H9 (cell line): ENCODE results near the gene YKT6. TPM values are rescaled to one million over a fixed set of nuclear protein-coding genes. Genes with fewer than 3 reads are reported as not detected.

Experiments
- DNase-seq: peaks from one replicate; pipeline ENCODE4 v3.0.0-alpha.2; 2017
- H2AFZ ChIP-seq: one replicate; pipeline ENCODE4 v1.6.1; 2013; ENCODE audit warnings: mild to moderate bottlenecking, low read length, control low read depth, moderate library complexity
- H2AK5ac ChIP-seq: 2 replicates; pipeline ENCODE4 v1.6.1; 2013; ENCODE audit warnings: low read length, control low read depth, mixed read lengths; ENCODE audit not compliant: insufficient read length
- H2BK120ac ChIP-seq: one replicate; pipeline ENCODE4 v1.6.1; 2013; ENCODE audit warnings: low read depth, mild to moderate bottlenecking, low read length, control low read depth, inconsistent platforms; ENCODE audit not compliant: poor library complexity, severe bottlenecking
- H2BK12ac ChIP-seq: 2 replicates; pipeline ENCODE4 v1.6.1; 2013; ENCODE audit warnings: low read length, control low read depth, mixed read lengths, low read depth; ENCODE audit not compliant: insufficient read length
- H2BK15ac ChIP-seq: 2 replicates; pipeline ENCODE4 v1.6.1; 2013; ENCODE audit warnings: low read depth, low read length, control low read depth
- H2BK20ac ChIP-seq: one replicate; pipeline ENCODE4 v1.6.1; 2013; ENCODE audit warnings: low read depth, mild to moderate bottlenecking, low read length, control low read depth, inconsistent platforms; ENCODE audit not compliant: poor library complexity, severe bottlenecking
- H2BK5ac ChIP-seq: 2 replicates; pipeline ENCODE4 v1.6.1; 2013; ENCODE audit warnings: low read length, control low read depth, mixed read lengths; ENCODE audit not compliant: insufficient read length
- H3K14ac ChIP-seq: 2 replicates; pipeline ENCODE4 v1.6.1; 2013; ENCODE audit warnings: low read length, control low read depth; ENCODE audit not compliant: insufficient read depth
- H3K18ac ChIP-seq: 2 replicates; pipeline ENCODE4 v1.6.1; 2013; ENCODE audit warnings: low read depth, mild to moderate bottlenecking, mixed read lengths, low read length, control low read depth; ENCODE audit not compliant: insufficient read length
- H3K23ac ChIP-seq: 2 replicates; pipeline ENCODE4 v1.6.1; 2013; ENCODE audit warnings: low read length, control low read depth, mixed read lengths, low read depth; ENCODE audit not compliant: insufficient read length
- H3K23me2 ChIP-seq: 2 replicates; pipeline ENCODE4 v1.6.1; 2013; ENCODE audit warnings: low read depth, mild to moderate bottlenecking, mixed read lengths, low read length, control low read depth; ENCODE audit not compliant: insufficient read length, poor library complexity, severe bottlenecking
- H3K27ac ChIP-seq: 2 replicates; pipeline ENCODE4 v1.5.1; 2013; ENCODE audit warnings: low read length, control low read depth, mixed read lengths, low read depth; ENCODE audit not compliant: insufficient read length
- H3K27me3 ChIP-seq: 2 replicates; pipeline ENCODE4 v1.6.1; 2013; ENCODE audit warnings: low read length, control low read depth, inconsistent platforms; ENCODE audit not compliant: insufficient read depth
- H3K4ac ChIP-seq: 2 replicates; pipeline ENCODE4 v1.6.1; 2013; ENCODE audit warnings: low read depth, mild to moderate bottlenecking, control low read depth, inconsistent platforms, low read length, moderate library complexity
- H3K4me1 ChIP-seq: 2 replicates; pipeline ENCODE4 v1.6.1; 2013; ENCODE audit warnings: low read length, control low read depth, inconsistent platforms; ENCODE audit not compliant: insufficient read depth
- H3K4me2 ChIP-seq: 2 replicates; pipeline ENCODE4 v1.6.1; 2013; ENCODE audit warnings: low read length, control low read depth, mixed read lengths; ENCODE audit not compliant: insufficient read length, insufficient read depth
- H3K56ac ChIP-seq: 2 replicates; pipeline ENCODE4 v1.6.1; 2013; ENCODE audit warnings: low read depth, mild to moderate bottlenecking, mixed read lengths, low read length, control low read depth; ENCODE audit not compliant: insufficient read length
- H3K79me1 ChIP-seq: 2 replicates; pipeline ENCODE4 v1.6.1; 2013; ENCODE audit warnings: low read depth, mild to moderate bottlenecking, moderate library complexity, low read length, control low read depth, inconsistent platforms; ENCODE audit not compliant: insufficient read depth, poor library complexity, severe bottlenecking
- H3K79me2 ChIP-seq: 2 replicates; pipeline ENCODE4 v1.6.1; 2013; ENCODE audit warnings: low read length, control low read depth, inconsistent platforms; ENCODE audit not compliant: insufficient read depth
- H3K9ac ChIP-seq: 2 replicates; pipeline ENCODE4 v1.6.1; 2013; ENCODE audit warnings: low read length, control low read depth, mixed read lengths; ENCODE audit not compliant: insufficient read length; ENCODE audit errors: extremely low read depth
- H3K9me3 ChIP-seq: one replicate; pipeline ENCODE4 v1.6.1; 2013; ENCODE audit warnings: low read depth, low read length, inconsistent platforms; ENCODE audit not compliant: control insufficient read depth
- H3T11ph ChIP-seq: one replicate; pipeline ENCODE4 v1.6.1; 2013; ENCODE audit warnings: mild to moderate bottlenecking, low read length, control low read depth, inconsistent platforms
- H4K20me1 ChIP-seq: one replicate; pipeline ENCODE4 v1.6.1; 2013; ENCODE audit not compliant: control insufficient read depth, insufficient read length, insufficient read depth
- H4K5ac ChIP-seq: 2 replicates; pipeline ENCODE4 v1.6.1; 2013; ENCODE audit warnings: low read depth, mild to moderate bottlenecking, mixed read lengths, low read length, control low read depth; ENCODE audit not compliant: insufficient read length
- H4K8ac ChIP-seq: replicated peaks from 2 replicates; pipeline ENCODE4 v1.6.1; 2013; ENCODE audit warnings: low read length, control low read depth, mixed read lengths, low read depth; ENCODE audit not compliant: insufficient read length
- H4K91ac ChIP-seq: 2 replicates; pipeline ENCODE4 v1.6.1; 2013; ENCODE audit warnings: low read depth, mild to moderate bottlenecking, moderate library complexity, mixed read lengths, low read length, control low read depth; ENCODE audit not compliant: insufficient read length
- H3K27ac Mint-ChIP-seq, 3 experiments: 2 replicates in 2 of 3; 3 replicates in 1 of 3; pipeline ENCODE4 v1.8.0; 2020 to 2021; ENCODE audit warnings: mixed read lengths in 3 of 3, mild to moderate bottlenecking in 1 of 3, moderate library complexity in 1 of 3
- H3K27me3 Mint-ChIP-seq: 2 replicates; pipeline ENCODE4 v1.8.0; 2021; ENCODE audit warnings: low read depth, mild to moderate bottlenecking, moderate library complexity, mixed read lengths
- H3K36me3 Mint-ChIP-seq, 3 experiments: 2 replicates in 2 of 3; 3 replicates in 1 of 3; pipeline ENCODE4 v1.8.0; 2020 to 2021; ENCODE audit warnings: low read depth in 3 of 3, mixed read lengths in 3 of 3; ENCODE audit not compliant: insufficient read depth in 1 of 3
- H3K4me1 Mint-ChIP-seq, 2 experiments: 2 replicates each; pipeline ENCODE4 v1.8.0; 2020; ENCODE audit warnings: mixed read lengths in 2 of 2
- H3K4me3 Mint-ChIP-seq, 2 experiments: 2 replicates in 1 of 2; 3 replicates in 1 of 2; pipeline ENCODE4 v1.8.0; 2020 to 2021; ENCODE audit warnings: mild to moderate bottlenecking in 2 of 2, mixed read lengths in 2 of 2, moderate library complexity in 1 of 2
- H3K9me3 Mint-ChIP-seq, 2 experiments: 2 replicates in 1 of 2; 3 replicates in 1 of 2; pipeline ENCODE4 v1.8.0; 2020; ENCODE audit warnings: mild to moderate bottlenecking in 2 of 2, mixed read lengths in 2 of 2, moderate library complexity in 1 of 2
- CTCF ChIP-seq: fragments of 200-600 bp; sonication (generic); conservative IDR thresholded peaks from 3 replicates; pipeline ENCODE4 v1.8.0; 2021; ENCODE audit warnings: antibody characterized with exemption, mild to moderate bottlenecking
- WGBS: extraction: QIAGEN DNeasy Blood & Tissue Kit; methylation state at CpG from one replicate; pipeline ENCODE4 v1.1.7; 2013; ENCODE audit warnings: missing lambda C conversion rate, low lambda C conversion rate, mixed read lengths; ENCODE audit not compliant: insufficient read length; ENCODE audit errors: extremely low coverage; 5-methylcytosine and 5-hydroxymethylcytosine counted together
- total RNA-seq: library from RNA; stranded (reverse); gene quantifications from 2 replicates; pipeline ENCODE4 v1.2.1, GENCODE V29; 2021

The YKT6 gene
- total RNA-seq, 1 experiment from 2014 or later: 104 TPM

- Histone ChIP-seq H3K9me3 (no peaks in the 10 kb centered on the region), H3K23ac (no peak overlapping the region), H2BK120ac (no peak overlapping the region), H3K27me3 (no peaks in the 10 kb centered on the region), H3K27ac (no peak overlapping the region), H3K79me1 (no peaks in the 10 kb centered on the region), H2BK20ac (no peak overlapping the region), H2AFZ (no peak overlapping the region), H3K56ac (no peak overlapping the region), H2BK12ac (no peak overlapping the region), H3K4me2 (no peak overlapping the region), H4K5ac (no peak overlapping the region), H3K18ac (no peak overlapping the region), H3K14ac (no peak overlapping the region), H3K79me2 (no peaks in the 10 kb centered on the region), H3K23me2 (no peaks in the 10 kb centered on the region), H4K91ac (no peak overlapping the region), H4K8ac (no peak overlapping the region), H2BK5ac (no peak overlapping the region), H3K9ac (no peak overlapping the region), H3K4me1 (no peaks in the 10 kb centered on the region), H4K20me1 (no peaks in the 10 kb centered on the region), H2BK15ac (no peak overlapping the region), H3K4ac (no peak overlapping the region), H3T11ph (no peak overlapping the region), H2AK5ac (no peak overlapping the region)
- no CpG with 5 or more reads among the region's 10 CpGs for WGBS
- H3K4me1 Mint-ChIP-seq: no peaks in the 10 kb centered on the region
- peaks cover 4 to 8% of the 10 kb centered on the region in 2 experiments for H3K9me3 Mint-ChIP-seq
- TF ChIP-seq CTCF: no peak
- no peak overlapping the region for H3K4me3 Mint-ChIP-seq
- no peaks in the 10 kb centered on the region; the same call in none of the 2 replicates for H3K27me3 Mint-ChIP-seq
- H3K27ac Mint-ChIP-seq: no peak overlapping the region
- H3K36me3 Mint-ChIP-seq: no peaks in the 10 kb centered on the region
- no peak for DNase-seq
These were observed 50.5 kb downstream of the YKT6 start for GRCh38 chr7:44251269-44251668.
